Measurements from ENCODE around the gene PDE9A. TPM values are rescaled to one million over a fixed set of nuclear protein-coding genes. Genes with fewer than 3 reads are reported as not detected.

Gene PDE9A
- total and polyA plus RNA-seq, 2 donors (not counting 3 experiments of a cell fraction or from before 2014, with no cell fraction given) = 0.28 to 2.2 TPM

GRCh38 chr21:42779431-42779861 lies 126.0 kb downstream of the PDE9A start:
- ChIA-PET CTCF (interaction anchor here (0.8 kb wide), 1 partner anchor 42 kb away, joined by 3 read pairs; no protein-coding TSS in a partner anchor), POLR2A (no interaction called here)
- dilution Hi-C loops (cut with MboI; ENCODE audit: extremely low pct_ligation_motif_present, low sequenced_read_pairs) (no loop called here), intact Hi-C loops (cut with micrococcal nuclease) (no loop called here)
- BruUV-seq (replicated peaks) = no TSS peak
- Histone ChIP-seq H3K9ac (replicated peaks; ENCODE audit: extremely low read depth, insufficient read depth, low read length) (no peak overlapping the region), H3K27ac (ENCODE audit: insufficient read depth, low read depth, low read length) (no peak overlapping the region), H3K4me3 (replicated peaks in 1 of 3; ENCODE audit: insufficient read depth in 1 of 3, low read depth in 1 of 3, low read length in 3 of 3) (no peak overlapping the region), H3K4me1 (ENCODE audit: control insufficient read depth, extremely low read depth, insufficient read depth, low read length) (peaks cover 18% of the 10 kb centered on the region), H3K79me2 (ENCODE audit: control insufficient read depth, insufficient read depth, low read length) (no peaks in the 10 kb centered on the region), H3K4me2 (ENCODE audit: insufficient read depth, low read length) (no peak overlapping the region), H3K9me1 (replicated peaks; ENCODE audit: control insufficient read depth, extremely low read depth, insufficient read depth, low read length) (no peaks in the 10 kb centered on the region), H3K27me3 (ENCODE audit: control insufficient read depth in 2 of 2, insufficient read depth in 2 of 2, low read length in 2 of 2) (peaks cover 10 to 12% of the 10 kb centered on the region in 2 experiments), H2AFZ (ENCODE audit: low read depth, low read length) (no peak overlapping the region), H3K9me3 (replicated peaks; ENCODE audit: control insufficient read depth, insufficient read depth, low read length) (no peaks in the 10 kb centered on the region), H4K20me1 (replicated peaks; ENCODE audit: control insufficient read depth, extremely low read depth, insufficient read depth, low read length) (no peaks in the 10 kb centered on the region), H3K36me3 (ENCODE audit: control insufficient read depth in 2 of 2, extremely low read depth in 1 of 2, insufficient read depth in 2 of 2, low read length in 2 of 2) (no peaks in the 10 kb centered on the region)
- DNase-seq (ENCODE audit: low read depth, low spot score) = no peak
- TF ChIP-seq FOS (IDR thresholded peaks at IDR 0.05; ENCODE audit: borderline replicate concordance, insufficient read depth, low read length) (no peak), POLR2AphosphoS5 (IDR thresholded peaks at IDR 0.05; ENCODE audit: insufficient read depth, low read depth, low read length) (no peak), POLR2A (IDR thresholded peaks at IDR 0.05; ENCODE audit: low read depth, low read length) (no peak), EZH2 (IDR thresholded peaks at IDR 0.05; ENCODE audit: borderline replicate concordance, low read depth, low read length, severe bottlenecking) (no peak), MAX (IDR thresholded peaks at IDR 0.05; ENCODE audit: insufficient read depth, insufficient read length) (no peak), JUN (IDR thresholded peaks at IDR 0.05; ENCODE audit: borderline replicate concordance, insufficient read depth, insufficient read length, low read depth) (no peak), GATA2 (IDR thresholded peaks at IDR 0.05; ENCODE audit: insufficient read depth, insufficient read length, low read depth, low read length) (no peak), CTCF (IDR thresholded peaks at IDR 0.05; ENCODE audit: extremely low read depth in 1 of 2, insufficient read depth in 1 of 2, low read depth in 1 of 2, low read length in 2 of 2) (no peak), MYC (IDR thresholded peaks at IDR 0.05; ENCODE audit: low read depth, low read length) (no peak)
- FAIRE-seq = no peak
